ENCODE data around the gene PKP4. TPM values are rescaled to one million over a fixed set of nuclear protein-coding genes. Genes with fewer than 3 reads are reported as not detected.

PKP4 gene
- total and polyA plus RNA-seq, 2 donors (not counting 1 experiment from before 2014, with no cell fraction given) = 44.5 to 56.3 TPM

- Histone ChIP-seq H3K9ac (ENCODE audit: insufficient read depth, low read length) (no peak overlapping the region), H3K4me3 (replicated peaks in 1 of 4; ENCODE audit: control extremely low read depth in 1 of 4, insufficient read depth in 1 of 4, low read depth in 3 of 4, low read length in 4 of 4) (no peak overlapping the region), H3K79me2 (ENCODE audit: control insufficient read depth, insufficient read depth, low read length) (no peaks in the 10 kb centered on the region), H4K20me1 (ENCODE audit: control insufficient read depth, extremely low read depth, insufficient read depth, low read length) (no peaks in the 10 kb centered on the region), H3K9me3 (ENCODE audit: control insufficient read depth, insufficient read depth, low read depth, low read length) (no peaks in the 10 kb centered on the region), H3K27me3 (ENCODE audit: control insufficient read depth, insufficient read depth, low read length) (no peaks in the 10 kb centered on the region), H2AFZ (ENCODE audit: low read length) (no peak overlapping the region), H3K27ac (ENCODE audit: insufficient read depth, low read length) (no peak overlapping the region), H3K4me2 (ENCODE audit: extremely low read depth, insufficient read depth, low read length) (no peak overlapping the region), H3K36me3 (ENCODE audit: control insufficient read depth, insufficient read depth, low read length) (peaks cover 2% of the 10 kb centered on the region), H3K4me1 (ENCODE audit: control insufficient read depth, extremely low read depth, insufficient read depth, low read length) (peaks cover 7% of the 10 kb centered on the region)
- DNase-seq (ENCODE audit: low read depth in 2 of 2) = no peak
- no peak for TF ChIP-seq CTCF (conservative IDR thresholded peaks at IDR 0.05 in 1 of 2, IDR thresholded peaks at IDR 0.05 in 1 of 2; ENCODE audit: low read depth in 1 of 2, low read length in 2 of 2)
- no peak for TF ChIP-seq EZH2 (IDR thresholded peaks at IDR 0.05; ENCODE audit: low read length, missing control alignments)
Measured at GRCh38 chr2:158634627-158635026, 177.9 kb downstream of the PKP4 start.

- no peak overlapping the region for H2AFZ ChIP-seq (ENCODE audit: low read length)
- no peaks in the 10 kb centered on the region for H3K27me3 ChIP-seq (ENCODE audit: control insufficient read depth, insufficient read depth, low read length)
- no peaks in the 10 kb centered on the region for H3K79me2 ChIP-seq (ENCODE audit: control insufficient read depth, insufficient read depth, low read length)
- H4K20me1 ChIP-seq (ENCODE audit: control insufficient read depth, extremely low read depth, insufficient read depth, low read length) = no peaks in the 10 kb centered on the region
- H3K9ac ChIP-seq (ENCODE audit: insufficient read depth, low read length) = no peak overlapping the region
- DNase-seq (ENCODE audit: low read depth in 2 of 2) = no peak
- H3K4me2 ChIP-seq (ENCODE audit: extremely low read depth, insufficient read depth, low read length) = no peak overlapping the region
- TF ChIP-seq CTCF (conservative IDR thresholded peaks at IDR 0.05 in 1 of 2, IDR thresholded peaks at IDR 0.05 in 1 of 2; ENCODE audit: low read depth in 1 of 2, low read length in 2 of 2) (no peak), EZH2 (IDR thresholded peaks at IDR 0.05; ENCODE audit: low read length, missing control alignments) (no peak)
- H3K9me3 ChIP-seq (ENCODE audit: control insufficient read depth, insufficient read depth, low read depth, low read length) = no peaks in the 10 kb centered on the region
- H3K4me1 ChIP-seq (ENCODE audit: control insufficient read depth, extremely low read depth, insufficient read depth, low read length) = peaks cover 7% of the 10 kb centered on the region
- H3K27ac ChIP-seq (ENCODE audit: insufficient read depth, low read length) = no peak overlapping the region
- H3K36me3 ChIP-seq (ENCODE audit: control insufficient read depth, insufficient read depth, low read length) = peaks cover 2% of the 10 kb centered on the region
- no peak overlapping the region for H3K4me3 ChIP-seq (replicated peaks in 1 of 4; ENCODE audit: control extremely low read depth in 1 of 4, insufficient read depth in 1 of 4, low read depth in 3 of 4, low read length in 4 of 4)
Measured at GRCh38 chr2:158635961-158636601, 179.3 kb downstream of the PKP4 start.

- Histone ChIP-seq H3K4me2 (ENCODE audit: extremely low read depth, insufficient read depth, low read length) (no peak overlapping the region), H3K79me2 (ENCODE audit: control insufficient read depth, insufficient read depth, low read length) (no peaks in the 10 kb centered on the region), H3K9me3 (ENCODE audit: control insufficient read depth, insufficient read depth, low read depth, low read length) (no peaks in the 10 kb centered on the region), H2AFZ (ENCODE audit: low read length) (no peak overlapping the region), H3K36me3 (ENCODE audit: control insufficient read depth, insufficient read depth, low read length) (no peaks in the 10 kb centered on the region), H3K4me1 (ENCODE audit: control insufficient read depth, extremely low read depth, insufficient read depth, low read length) (peaks cover 7% of the 10 kb centered on the region), H3K4me3 (replicated peaks in 1 of 4; ENCODE audit: control extremely low read depth in 1 of 4, insufficient read depth in 1 of 4, low read depth in 3 of 4, low read length in 4 of 4) (no peak overlapping the region), H3K27ac (ENCODE audit: insufficient read depth, low read length) (no peak overlapping the region), H4K20me1 (ENCODE audit: control insufficient read depth, extremely low read depth, insufficient read depth, low read length) (no peaks in the 10 kb centered on the region), H3K9ac (ENCODE audit: insufficient read depth, low read length) (no peak overlapping the region), H3K27me3 (ENCODE audit: control insufficient read depth, insufficient read depth, low read length) (no peaks in the 10 kb centered on the region)
- DNase-seq (ENCODE audit: low read depth in 2 of 2) = no peak
- TF ChIP-seq EZH2 (IDR thresholded peaks at IDR 0.05; ENCODE audit: low read length, missing control alignments) (no peak), CTCF (conservative IDR thresholded peaks at IDR 0.05 in 1 of 2, IDR thresholded peaks at IDR 0.05 in 1 of 2; ENCODE audit: low read depth in 1 of 2, low read length in 2 of 2) (no peak)
Measured at GRCh38 chr2:158637357-158637756, 180.6 kb downstream of the PKP4 start.
